GM12878 (cell line): ENCODE results near the gene COA1. TPM values are rescaled to one million over a fixed set of nuclear protein-coding genes. Genes with fewer than 3 reads are reported as not detected.

Experiments used
- ATAC-seq: fragments of 200-7000 bp; cut with Tn5 transposase; 3 replicates; pipeline ENCODE4 v1.9.1; 2020; ENCODE audit warnings: mild to moderate bottlenecking, moderate library complexity
- BruUV-seq: library from RNA; stranded (reverse); fragments of 400-500 nt; replicated peaks from 2 replicates; lab custom pipeline; 2021; lab: Mats Ljungman, UMichigan
- CTCF ChIA-PET: fragments of 300-600 bp; sonication (Branson Sonifier 250); formaldehyde crosslinking; extraction: SDS; loops from one replicate; lab custom pipeline; 2021; ENCODE audit warnings: inconsistent platforms; lab: Yijun Ruan, JAX
- POLR2A ChIA-PET: fragments of 350-600 bp; formaldehyde crosslinking; extraction: SDS; loops from one replicate; lab custom pipeline; 2021; ENCODE audit warnings: inconsistent platforms; lab: Charles Lee
- RAD21 ChIA-PET: fragments of 300-600 bp; sonication (Branson Sonifier 250); formaldehyde crosslinking; loops from one replicate; lab custom pipeline; 2023; ENCODE audit warnings: antibody characterized with exemption; ENCODE audit not compliant: unreplicated experiment; lab: Charles Lee
- SMC1A ChIA-PET: fragments of 300-600 bp; sonication (Branson Sonifier 250); formaldehyde crosslinking; loops from one replicate; lab custom pipeline; 2023; ENCODE audit not compliant: unreplicated experiment, uncharacterized antibody; lab: Charles Lee
- DNase-seq: peaks from one replicate; pipeline ENCODE4 v3.0.0-alpha.2; 2011; ENCODE audit warnings: low read depth, low spot score
- FAIRE-seq: peaks from 3 replicates; lab custom pipeline; 2011; peaks lifted over from hg19 to GRCh38; lab: Jason Lieb, UNC
- H2AFZ ChIP-seq: 2 replicates; pipeline ENCODE4 v1.6.0; 2011; ENCODE audit warnings: low read depth, low read length, control low read depth; ENCODE audit not compliant: control insufficient read depth
- H3K27ac ChIP-seq: 2 replicates; pipeline ENCODE4 v1.5.1; 2011; ENCODE audit warnings: control low read depth; ENCODE audit not compliant: control insufficient read depth, insufficient read depth
- H3K27me3 ChIP-seq, 2 experiments: replicated peaks in 1 of 2; 2 replicates each; pipeline versions ENCODE4 v1.6.0 to v1.6.1; 2011; ENCODE audit warnings: low read length in 1 of 2; ENCODE audit not compliant: control insufficient read depth in 2 of 2, insufficient read depth in 2 of 2
- H3K36me3 ChIP-seq, 2 experiments: 2 replicates each; pipeline ENCODE4 v1.5.1; 2011; ENCODE audit warnings: low read length in 1 of 2; ENCODE audit not compliant: control insufficient read depth in 2 of 2, insufficient read depth in 2 of 2
- H3K4me1 ChIP-seq: 2 replicates; pipeline ENCODE4 v1.6.1; 2011; ENCODE audit warnings: mild to moderate bottlenecking, low read length, moderate library complexity, mixed read lengths; ENCODE audit not compliant: control insufficient read depth, insufficient read depth
- H3K4me2 ChIP-seq: 2 replicates; pipeline ENCODE4 v1.6.0; 2011; ENCODE audit warnings: control low read depth; ENCODE audit not compliant: control insufficient read depth, insufficient read depth
- H3K4me3 ChIP-seq: fragments of 200-600 bp; sonication (generic); 2 replicates; pipeline ENCODE4 v1.5.1; 2016
- H3K79me2 ChIP-seq: 2 replicates; pipeline ENCODE4 v1.6.0; 2011; ENCODE audit warnings: low read length; ENCODE audit not compliant: control insufficient read depth, insufficient read depth
- H3K9ac ChIP-seq: 2 replicates; pipeline ENCODE4 v1.8.0; 2011; ENCODE audit warnings: low read length, control low read depth, mixed read lengths; ENCODE audit not compliant: control insufficient read depth, insufficient read depth
- H3K9me3 ChIP-seq: replicated peaks from 3 replicates; pipeline ENCODE4 v1.5.1; 2011; ENCODE audit warnings: mild to moderate bottlenecking, low read length; ENCODE audit not compliant: control insufficient read depth, insufficient read depth
- H4K20me1 ChIP-seq: 2 replicates; pipeline ENCODE4 v1.6.0; 2011; ENCODE audit not compliant: control insufficient read depth, insufficient read depth
- CREM ChIP-seq: IDR thresholded peaks from 2 replicates; pipeline ENCODE4 v1.6.1; 2014; ENCODE audit warnings: antibody characterized with exemption, low read depth
- DPF2 ChIP-seq: fragments of 450-650 bp; IDR thresholded peaks from 2 replicates; pipeline ENCODE4 v1.6.1; 2017; ENCODE audit warnings: mild to moderate bottlenecking
- ESRRA ChIP-seq: IDR thresholded peaks from 2 replicates; pipeline ENCODE4 v1.6.1; 2012; ENCODE audit warnings: mild to moderate bottlenecking, low read length, improper control_type of control experiment
- GABPA ChIP-seq: IDR thresholded peaks from 2 replicates; pipeline ENCODE4 v1.6.1; 2014; ENCODE audit warnings: antibody characterized with exemption, low read depth, mild to moderate bottlenecking, inconsistent platforms
- GATAD2B ChIP-seq: fragments of 450-650 bp; conservative IDR thresholded peaks from 2 replicates; pipeline ENCODE4 v1.6.1; 2017; ENCODE audit warnings: low read depth, mild to moderate bottlenecking, moderate library complexity
- JUND ChIP-seq: IDR thresholded peaks from 2 replicates; pipeline ENCODE4 v1.6.1; 2012; ENCODE audit warnings: low read depth, mild to moderate bottlenecking, low read length, improper control_type of control experiment, moderate library complexity
- NFIC ChIP-seq: IDR thresholded peaks from 2 replicates; pipeline ENCODE4 v1.6.1; 2012; ENCODE audit warnings: low read depth, mild to moderate bottlenecking, inconsistent platforms, low read length, moderate library complexity
- PML ChIP-seq: IDR thresholded peaks from 2 replicates; pipeline ENCODE4 v1.6.1; 2012; ENCODE audit warnings: low read length, inconsistent platforms
- POLR2AphosphoS5 ChIP-seq: IDR thresholded peaks from 2 replicates; pipeline ENCODE4 v1.6.1; 2011; ENCODE audit warnings: mild to moderate bottlenecking, low read length, inconsistent platforms
- RELA ChIP-seq: fragments of 450-650 bp; IDR thresholded peaks from 2 replicates; pipeline ENCODE4 v1.8.0; 2014; ENCODE audit warnings: borderline replicate concordance; ENCODE audit not compliant: partially characterized antibody
- RFX5 ChIP-seq: IDR thresholded peaks from 2 replicates; pipeline ENCODE4 v1.6.1; 2011; ENCODE audit warnings: low read depth, low read length, improper control_type of control experiment
- SREBF2 ChIP-seq: IDR thresholded peaks from 2 replicates; pipeline ENCODE4 v1.6.1; 2012; ENCODE audit warnings: mild to moderate bottlenecking, low read length
- TBL1XR1 ChIP-seq: IDR thresholded peaks from 2 replicates; pipeline ENCODE4 v1.6.1; 2012; ENCODE audit warnings: low read depth, low read length, improper control_type of control experiment
- WGBS: methylation state at CpG from one replicate; pipeline ENCODE4 v1.1.6; 2016; ENCODE audit warnings: low lambda C conversion rate; ENCODE audit not compliant: insufficient replicate concordance, insufficient coverage; ENCODE audit errors: missing lambda C conversion rate; 5-methylcytosine and 5-hydroxymethylcytosine counted together
- in situ Hi-C: fragments of 300-500 bp; cut with MboI; formaldehyde crosslinking; loops from 9 replicates; pipeline ENCODE4 v1.14.3; 2018; ENCODE audit warnings: mixed read lengths
- intact Hi-C: fragments of 100-400 bp; cut with micrococcal nuclease; formaldehyde crosslinking; loops from one replicate; pipeline ENCODE4 v1.14.2; 2022; ENCODE audit not compliant: unreplicated experiment
- polyA plus RNA-seq, 11 experiments: library from polyadenylated mRNA; depleted of rRNA in 4 of 11; unstranded in 6 of 11; stranded (reverse) in 5 of 11; fragments of >200 nt; fragmentation: Nextera tagmentation in 4 of 11; fragmentation: Illumina TruSeq in 1 of 11; extraction: Ambion mirVana in 4 of 11; extraction: Trizol in 1 of 11; gene quantifications; 1 replicate in 1 of 11; 2 replicates in 10 of 11; pipeline versions ENCODE4 v1.2.1 to v1.2.3, GENCODE V29; 2011 to 2016; ENCODE audit warnings: inconsistent platforms in 2 of 11, missing spikeins in 2 of 11, low read depth in 1 of 11
- total RNA-seq, 4 experiments: library from RNA; depleted of rRNA in 3 of 4; stranded (reverse); fragments of >200 nt in 3 of 4; fragmentation: Illumina TruSeq in 1 of 4; extraction: Trizol in 1 of 4; gene quantifications; 2 replicates each; pipeline versions ENCODE4 v1.2.1 to v1.2.3, GENCODE V29; 2013 to 2021
- TF ChIP-seq, protein P1 (sequence below): fragments of 450-650 bp; IDR thresholded peaks from 2 replicates; pipeline ENCODE4 v1.6.1; 2014; ENCODE audit warnings: mild to moderate bottlenecking

Gene COA1
- total and polyA plus RNA-seq, 10 of the 15 experiments (the other 5 are each of a cell fraction or from before 2014, with no cell fraction given) = 83.1 to 258 (median 111) TPM

DNA sequence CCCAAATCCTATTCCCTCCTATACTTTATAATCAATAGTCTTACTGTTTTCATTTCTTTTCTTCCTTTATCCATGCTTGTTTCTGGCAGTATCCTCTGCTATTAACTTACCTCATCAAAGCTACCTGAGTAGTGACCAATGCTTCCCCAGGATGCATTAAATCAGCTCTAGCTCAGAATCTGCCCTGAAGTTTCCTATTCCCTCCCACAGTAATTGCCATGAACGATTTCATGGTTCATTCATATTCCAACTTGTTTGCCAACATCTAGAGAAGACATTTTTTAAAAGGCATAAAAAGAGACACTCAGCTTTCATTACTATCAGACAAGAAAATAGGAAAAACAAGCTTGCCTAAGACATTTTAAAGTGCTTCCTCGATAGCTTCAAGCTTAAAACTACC lies 42.3 kb downstream of the COA1 start:
- Histone ChIP-seq H3K36me3 (peaks cover 0 to 6% of the 10 kb centered on the region in 2 experiments; a peak in 1 of 4 replicates), H3K9me3 (peaks cover 23% of the 10 kb centered on the region), H2AFZ (no peak overlapping the region), H3K4me2 (no peak overlapping the region), H3K4me1 (peaks cover 9% of the 10 kb centered on the region; the same call in 1 of the 2 replicates), H3K79me2 (peaks cover 75% of the 10 kb centered on the region), H3K27me3 (no peaks in the 10 kb centered on the region), H3K27ac (no peak overlapping the region), H3K4me3 (no peak overlapping the region), H4K20me1 (no peaks in the 10 kb centered on the region), H3K9ac (no peak overlapping the region)
- no peak for TF ChIP-seq GABPA
- TF ChIP-seq POLR2AphosphoS5 = no peak
- no peak for TF ChIP-seq RFX5
- TF ChIP-seq JUND = no peak
- no peak for TF ChIP-seq GATAD2B
- no peak for TF ChIP-seq PML
- TF ChIP-seq NFIC = no peak
- TF ChIP-seq ESRRA = no peak
- TF ChIP-seq CREM = no peak
- no peak for TF ChIP-seq RELA
- TF ChIP-seq, protein P1, sequence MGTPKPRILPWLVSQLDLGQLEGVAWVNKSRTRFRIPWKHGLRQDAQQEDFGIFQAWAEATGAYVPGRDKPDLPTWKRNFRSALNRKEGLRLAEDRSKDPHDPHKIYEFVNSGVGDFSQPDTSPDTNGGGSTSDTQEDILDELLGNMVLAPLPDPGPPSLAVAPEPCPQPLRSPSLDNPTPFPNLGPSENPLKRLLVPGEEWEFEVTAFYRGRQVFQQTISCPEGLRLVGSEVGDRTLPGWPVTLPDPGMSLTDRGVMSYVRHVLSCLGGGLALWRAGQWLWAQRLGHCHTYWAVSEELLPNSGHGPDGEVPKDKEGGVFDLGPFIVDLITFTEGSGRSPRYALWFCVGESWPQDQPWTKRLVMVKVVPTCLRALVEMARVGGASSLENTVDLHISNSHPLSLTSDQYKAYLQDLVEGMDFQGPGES = no peak
- no peak for TF ChIP-seq SREBF2
- TF ChIP-seq TBL1XR1 = no peak
- TF ChIP-seq DPF2 = no peak
- intact Hi-C loops = no loop called here
- ChIA-PET SMC1A (interaction anchor here (0.7 to 7.8 kb wide), 10 partner anchors 9 to 105 kb away, joined by 3 to 55 read pairs (median 4); partner anchors contain the start of gene STK17A), POLR2A (interaction anchor here (1.0 kb wide), 1 partner anchor 11 kb away, joined by 3 read pairs; no protein-coding TSS in a partner anchor), CTCF (interaction anchor here (3.0 to 8.7 kb wide), 2 partner anchors 13 to 104 kb away, joined by 10 to 71 read pairs; partner anchors contain the start of gene STK17A), RAD21 (interaction anchor here (2.0 to 3.7 kb wide), 2 partner anchors 13 to 105 kb away, joined by 12 to 19 read pairs; partner anchors contain the start of gene STK17A)
- in situ Hi-C loops = no loop called here
- FAIRE-seq (no peak), ATAC-seq (no peak), DNase-seq (no peak)
- BruUV-seq = no TSS peak
- 98% methylated on average over 2 of the region's 2 CpGs for WGBS
